ENCODE measurements around the gene ARHGAP45. TPM values are rescaled to one million over a fixed set of nuclear protein-coding genes. Genes with fewer than 3 reads are reported as not detected.

ARHGAP45 gene
- total RNA-seq, 1 experiment from 2014 or later: 3.1 TPM

- DNase-seq (ENCODE audit: low spot score): peak; percentile 83
These were observed 65.0 kb downstream of the ARHGAP45 start for GRCh38 chr19:1131718-1132551.

- no peak for DNase-seq (ENCODE audit: low spot score)
These were observed 65.8 kb downstream of the ARHGAP45 start for GRCh38 chr19:1132552-1133383.

GRCh38 chr19:1133471-1133929 lies 66.5 kb downstream of the ARHGAP45 start:
- DNase-seq (ENCODE audit: low spot score): no peak

GRCh38 chr19:1134431-1134830 lies 67.5 kb downstream of the ARHGAP45 start:
- no peak for DNase-seq (ENCODE audit: low spot score)

- DNase-seq (ENCODE audit: low spot score): no peak
These were observed 68.5 kb downstream of the ARHGAP45 start for GRCh38 chr19:1135454-1135853.

GRCh38 chr19:1136201-1136600 lies 69.2 kb downstream of the ARHGAP45 start:
- no peak for DNase-seq (ENCODE audit: low spot score)

Other genes starting within 250 kb of the ARHGAP45 start
- 7.5 and 12.7 TPM in 2 replicates for gene PLPPR3, start 245.2 kb upstream of the ARHGAP45 start, total RNA-seq (2014; rRNA removed; shearing (Covaris generic))
- gene AZU1, start 239.3 kb upstream of the ARHGAP45 start, total RNA-seq (2014; rRNA removed; shearing (Covaris generic)): 0.36 TPM in 1 of 2 replicates, not detected in the other
- 0.14 and 0.16 TPM in 2 replicates for gene PRTN3, start 226.2 kb upstream of the ARHGAP45 start, total RNA-seq (2014; rRNA removed; shearing (Covaris generic))
- not detected in 2 replicates for gene ELANE, start 214.9 kb upstream of the ARHGAP45 start, total RNA-seq (2014; rRNA removed; shearing (Covaris generic))
- gene CFD, start 207.5 kb upstream of the ARHGAP45 start, total RNA-seq (2014; rRNA removed; shearing (Covaris generic)): 14.4 and 16.2 TPM in 2 replicates
- gene MED16, start 174.0 kb upstream of the ARHGAP45 start, total RNA-seq (2014; rRNA removed; shearing (Covaris generic)): 15.2 and 17.2 TPM in 2 replicates
- not detected in 2 replicates for gene RNU6-9, start 173.7 kb upstream of the ARHGAP45 start, total RNA-seq (2014; rRNA removed; shearing (Covaris generic))
- 23.0 and 29.7 TPM in 2 replicates for gene R3HDM4, start 153.9 kb upstream of the ARHGAP45 start, total RNA-seq (2014; rRNA removed; shearing (Covaris generic))
- gene KISS1R, start 149.8 kb upstream of the ARHGAP45 start, total RNA-seq (2014; rRNA removed; shearing (Covaris generic)): not detected in 2 replicates
- 2.4 and 4.4 TPM in 2 replicates for gene ARID3A, start 141.1 kb upstream of the ARHGAP45 start, total RNA-seq (2014; rRNA removed; shearing (Covaris generic))
- 41.8 and 42.6 TPM in 2 replicates for gene WDR18, start 82.8 kb upstream of the ARHGAP45 start, total RNA-seq (2014; rRNA removed; shearing (Covaris generic))
- gene GRIN3B, start 66.7 kb upstream of the ARHGAP45 start, total RNA-seq (2014; rRNA removed; shearing (Covaris generic)): 0.38 TPM in 1 of 2 replicates, not detected in the other
- 104 and 131 TPM in 2 replicates for gene TMEM259, start 46.0 kb upstream of the ARHGAP45 start, total RNA-seq (2014; rRNA removed; shearing (Covaris generic))
- gene RNU6-2, start 45.6 kb upstream of the ARHGAP45 start, total RNA-seq (2014; rRNA removed; shearing (Covaris generic)): not detected in 2 replicates
- gene CNN2, start 40.6 kb upstream of the ARHGAP45 start, total RNA-seq (2014; rRNA removed; shearing (Covaris generic)): 219 and 243 TPM in 2 replicates
- 5.1 and 8.6 TPM in 2 replicates for gene ABCA7, start 27.1 kb upstream of the ARHGAP45 start, total RNA-seq (2014; rRNA removed; shearing (Covaris generic))
- 265 and 318 TPM in 2 replicates for gene POLR2E, start 28.2 kb downstream of the ARHGAP45 start, total RNA-seq (2014; rRNA removed; shearing (Covaris generic))
- 323 and 353 TPM in 2 replicates for gene GPX4, start 36.8 kb downstream of the ARHGAP45 start, total RNA-seq (2014; rRNA removed; shearing (Covaris generic))
- gene SBNO2, start 107.1 kb downstream of the ARHGAP45 start, total RNA-seq (2014; rRNA removed; shearing (Covaris generic)): 37.0 and 51.1 TPM in 2 replicates
- 87.8 and 98.9 TPM in 2 replicates for gene STK11, start 138.6 kb downstream of the ARHGAP45 start, total RNA-seq (2014; rRNA removed; shearing (Covaris generic))
- 0.93 and 0.95 TPM in 2 replicates for gene CBARP, start 170.8 kb downstream of the ARHGAP45 start, total RNA-seq (2014; rRNA removed; shearing (Covaris generic))
- gene ATP5F1D, start 174.6 kb downstream of the ARHGAP45 start, total RNA-seq (2014; rRNA removed; shearing (Covaris generic)): 42.2 and 78.9 TPM in 2 replicates
- 7.0 and 19.2 TPM in 2 replicates for gene MIDN, start 181.4 kb downstream of the ARHGAP45 start, total RNA-seq (2014; rRNA removed; shearing (Covaris generic))
- 124 and 266 TPM in 2 replicates for gene CIRBP, start 202.2 kb downstream of the ARHGAP45 start, total RNA-seq (2014; rRNA removed; shearing (Covaris generic))
- gene FAM174C, start 208.4 kb downstream of the ARHGAP45 start, total RNA-seq (2014; rRNA removed; shearing (Covaris generic)): 90.5 and 93.6 TPM in 2 replicates
- 9.1 and 9.9 TPM in 2 replicates for gene EFNA2, start 218.7 kb downstream of the ARHGAP45 start, total RNA-seq (2014; rRNA removed; shearing (Covaris generic))

All from A172 (cell line).